Fibroblast of skin of left quadriceps (primary cell): Measurements from ENCODE around the gene UHRF1.
A peak's percentile ranks its signal among the peaks of the same experiment; 100 is the strongest.

Source experiments
- DNase-seq, 2 experiments: peaks; one replicate each; pipeline ENCODE4 v3.0.0-alpha.2; 2013; ENCODE audit warnings: low read depth in 2 of 2

Gene UHRF1

DNA sequence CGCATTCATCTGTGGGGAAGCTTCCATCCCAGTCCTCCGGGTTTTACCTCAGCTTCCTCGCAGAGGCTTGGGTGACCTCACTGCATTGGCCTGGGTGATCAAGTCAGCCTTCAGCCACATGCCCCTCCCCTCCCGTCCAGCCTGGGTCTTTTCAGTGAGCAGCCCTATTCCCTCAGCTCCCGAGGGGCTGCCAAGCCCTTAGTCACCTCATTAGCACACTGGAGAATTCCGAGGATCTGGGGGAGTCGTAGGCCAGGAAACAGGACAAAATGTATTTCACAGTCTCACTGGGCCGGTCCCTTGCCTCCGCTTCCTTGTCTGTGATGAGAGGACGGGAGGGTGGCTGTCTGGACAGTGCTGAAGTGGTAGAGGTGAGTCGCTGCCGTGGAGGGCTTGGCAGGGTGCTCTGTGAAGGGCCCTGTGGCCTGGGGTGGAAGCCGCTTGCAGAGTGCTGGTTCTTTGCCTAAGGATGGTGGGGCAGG, 79.5 kb downstream of the UHRF1 start:
- DNase-seq = peak; percentile 27 to 32

DNA sequence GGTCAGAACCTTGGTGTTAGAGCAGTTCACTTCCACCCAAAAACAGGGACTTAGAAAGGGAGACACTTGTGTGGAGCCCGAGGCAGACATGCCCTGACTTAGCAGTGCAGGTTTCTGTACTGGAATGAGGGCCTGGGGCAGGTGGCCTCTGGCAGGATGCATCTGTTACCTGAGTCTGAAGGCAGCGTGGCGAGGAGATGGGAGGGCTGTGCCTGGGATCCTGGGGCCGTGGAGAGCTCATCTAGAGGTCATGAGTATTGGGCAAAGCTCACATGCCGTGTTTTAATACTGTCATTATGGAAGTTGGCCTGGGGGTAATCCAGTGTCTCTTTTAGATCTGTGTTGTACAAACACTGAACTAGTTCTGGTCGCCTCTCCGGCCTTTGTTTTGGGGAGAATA, 81.0 kb downstream of the UHRF1 start:
- no peak for DNase-seq

DNA sequence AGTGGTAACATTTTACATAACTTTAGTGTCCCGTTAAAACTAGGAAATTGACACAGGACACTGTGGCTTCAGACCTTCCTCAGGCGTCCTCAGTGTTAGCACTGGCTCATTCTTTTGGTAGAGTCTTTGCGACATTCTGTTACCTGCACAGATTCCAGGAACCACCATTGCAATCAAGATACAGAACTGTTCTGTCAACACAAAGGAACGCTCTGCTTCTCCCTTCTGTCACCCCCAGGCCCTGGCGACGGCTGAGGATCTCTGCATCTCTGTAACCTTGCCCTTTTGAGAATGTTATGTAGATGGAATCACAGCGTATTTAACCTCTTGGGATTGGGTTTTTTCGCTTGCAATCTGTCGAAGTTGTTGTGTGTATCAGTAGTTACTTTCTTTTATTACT, 82.2 kb downstream of the UHRF1 start:
- DNase-seq = no peak

DNA sequence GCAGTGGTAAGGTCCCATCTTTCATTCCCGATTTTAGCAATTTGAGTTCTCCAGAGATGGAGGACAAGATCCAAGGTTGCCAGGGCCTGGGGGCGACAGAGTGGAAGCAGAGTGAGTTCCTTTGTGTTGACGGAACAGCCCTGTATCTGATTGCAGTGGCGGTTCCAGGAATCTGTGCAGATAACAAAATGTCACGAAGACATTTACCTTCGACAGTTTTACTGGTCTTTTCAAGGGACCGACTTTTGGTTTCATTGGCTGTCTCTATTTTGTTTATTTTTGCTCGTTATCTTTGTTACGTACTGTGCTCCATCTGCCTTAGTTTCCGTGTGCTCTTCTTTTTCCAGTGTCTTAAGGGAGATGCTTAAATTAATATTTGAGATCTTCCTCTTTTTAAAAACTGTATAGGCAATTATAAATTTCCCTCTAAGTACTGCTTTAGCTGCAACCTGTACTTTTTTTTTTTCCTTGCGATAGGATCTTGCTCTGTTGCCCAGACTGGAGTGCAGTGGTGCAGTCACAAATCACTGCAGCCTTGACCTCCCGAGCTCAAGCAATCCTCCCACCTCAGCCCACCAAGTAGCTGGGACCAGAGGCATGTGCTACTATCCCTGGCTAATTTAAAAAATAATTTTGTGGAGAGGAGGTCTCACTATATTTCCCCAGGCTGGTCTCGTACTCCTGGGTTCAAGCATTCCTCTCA, 82.8 kb downstream of the UHRF1 start:
- no peak for DNase-seq

DNA sequence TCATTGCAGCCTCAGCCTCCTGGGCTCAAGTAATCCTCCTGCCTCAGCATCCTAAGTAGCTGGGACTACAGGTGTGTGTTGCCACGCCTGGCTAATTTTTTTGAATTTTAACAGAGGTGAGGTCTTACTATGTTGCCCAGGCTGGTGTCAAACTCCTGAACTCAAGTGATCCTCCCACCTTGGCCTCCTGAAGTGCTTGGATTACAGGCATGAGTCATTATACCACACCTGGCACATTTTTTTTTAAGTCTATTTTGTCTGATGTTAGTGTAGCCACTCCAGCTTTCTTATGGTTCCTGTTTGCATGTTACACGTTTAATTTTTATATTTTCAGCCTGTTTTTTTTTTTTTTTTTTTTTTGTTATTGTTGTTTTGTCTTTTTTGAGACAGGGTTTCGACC, 84.4 kb downstream of the UHRF1 start:
- DNase-seq = no peak

DNA sequence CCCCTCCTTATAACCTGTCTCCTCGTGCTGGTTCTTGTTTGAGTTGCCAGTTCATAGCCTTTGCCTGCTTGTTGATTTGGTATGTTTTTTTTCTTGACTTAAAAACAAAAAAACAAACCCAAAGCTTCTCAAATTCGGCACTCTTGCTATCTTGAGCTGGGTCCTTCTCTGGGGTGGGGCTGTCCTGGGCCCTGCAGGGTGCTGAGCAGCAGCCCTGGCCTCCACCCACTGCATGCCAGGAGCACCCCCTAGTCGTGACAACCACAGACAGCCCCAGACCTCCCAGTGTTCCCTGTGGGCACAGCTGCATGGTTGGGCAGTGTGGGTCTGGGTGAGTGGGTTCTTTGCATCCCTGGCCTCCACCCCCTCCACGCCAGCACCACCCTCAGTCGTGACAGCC, 87.4 kb downstream of the UHRF1 start:
- no peak for DNase-seq

DNA sequence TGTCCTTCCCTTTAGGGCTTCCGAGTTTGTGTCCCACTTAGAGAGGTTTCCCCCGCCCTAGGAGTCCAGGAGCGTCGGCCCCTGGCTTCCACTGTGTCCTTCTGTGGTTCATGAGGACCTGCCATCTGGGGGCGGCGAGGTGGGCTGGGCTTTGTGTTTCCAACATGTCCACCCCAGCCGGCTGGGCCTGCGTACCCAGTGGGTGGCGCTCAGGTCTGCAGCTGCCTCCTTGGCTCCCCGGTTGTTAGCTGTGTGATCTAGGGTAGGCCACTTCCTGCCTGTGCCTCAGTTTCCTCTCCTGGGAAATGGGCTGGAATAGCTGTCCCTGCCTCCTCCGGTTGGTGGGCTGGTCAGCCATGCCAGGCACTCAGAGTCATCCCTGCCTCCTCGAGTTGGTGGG, 88.0 kb downstream of the UHRF1 start:
- no peak for DNase-seq

DNA sequence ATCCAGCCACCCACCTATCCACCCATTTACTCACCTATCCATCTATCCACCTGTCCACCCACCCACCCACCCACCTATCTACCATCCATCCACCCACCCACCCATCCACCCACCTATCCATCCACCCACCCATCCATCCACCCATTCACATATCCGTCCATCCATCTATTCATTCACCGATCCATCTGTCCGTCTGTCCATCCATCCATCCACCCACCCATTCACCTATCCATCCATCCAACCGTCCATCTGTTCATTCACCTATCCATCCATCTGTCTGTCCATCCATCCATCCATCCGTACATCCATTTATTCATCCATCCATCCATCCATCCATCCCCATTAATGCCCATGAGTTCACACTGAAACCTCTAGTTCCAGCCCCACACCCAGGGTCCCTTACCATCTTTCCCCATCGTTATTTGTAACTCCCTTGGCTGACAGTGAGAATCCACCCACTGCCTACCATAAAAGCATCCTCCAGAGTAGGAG, 90.9 kb downstream of the UHRF1 start:
- no peak for DNase-seq

DNA sequence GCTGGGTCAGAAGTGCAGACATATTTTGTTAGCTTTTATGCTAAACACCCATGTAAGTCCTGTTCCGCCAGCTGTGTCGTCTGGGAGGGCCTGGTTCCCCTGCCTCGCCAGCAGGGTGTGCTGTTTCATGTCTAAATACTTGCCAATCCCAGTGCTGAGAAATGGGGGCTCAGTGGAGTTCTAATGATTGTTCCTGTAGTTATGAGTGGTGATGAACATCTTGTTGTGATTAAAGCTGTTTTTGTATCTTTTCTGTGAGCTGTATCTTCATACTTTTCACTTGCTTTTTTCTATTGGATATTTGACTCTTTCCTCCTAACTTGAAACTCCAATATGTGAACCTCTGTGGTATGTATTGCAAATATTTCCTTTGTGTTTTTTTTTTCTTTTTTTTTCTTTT, 92.3 kb downstream of the UHRF1 start:
- DNase-seq = peak; percentile 80

DNA sequence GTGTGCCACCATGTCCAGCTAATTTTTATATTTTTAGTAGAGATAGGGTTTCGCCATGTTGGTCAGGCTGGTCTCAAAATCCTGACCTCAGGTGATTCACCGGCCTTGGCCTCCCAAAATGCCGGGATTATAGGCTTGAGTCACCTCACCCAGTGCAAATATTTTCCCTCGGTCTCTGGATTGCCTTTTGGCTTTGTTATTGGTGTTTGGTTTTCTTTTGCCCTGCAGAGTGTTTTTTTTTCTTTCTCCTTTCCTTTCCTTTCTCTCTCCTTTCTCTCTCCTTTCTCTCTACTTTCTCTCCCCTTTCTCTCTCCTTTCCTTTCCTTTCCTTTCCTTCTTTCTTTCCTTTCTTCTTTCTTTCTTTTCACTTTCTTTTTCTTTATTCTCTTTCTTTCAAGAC, 92.8 kb downstream of the UHRF1 start:
- no peak for DNase-seq

DNA sequence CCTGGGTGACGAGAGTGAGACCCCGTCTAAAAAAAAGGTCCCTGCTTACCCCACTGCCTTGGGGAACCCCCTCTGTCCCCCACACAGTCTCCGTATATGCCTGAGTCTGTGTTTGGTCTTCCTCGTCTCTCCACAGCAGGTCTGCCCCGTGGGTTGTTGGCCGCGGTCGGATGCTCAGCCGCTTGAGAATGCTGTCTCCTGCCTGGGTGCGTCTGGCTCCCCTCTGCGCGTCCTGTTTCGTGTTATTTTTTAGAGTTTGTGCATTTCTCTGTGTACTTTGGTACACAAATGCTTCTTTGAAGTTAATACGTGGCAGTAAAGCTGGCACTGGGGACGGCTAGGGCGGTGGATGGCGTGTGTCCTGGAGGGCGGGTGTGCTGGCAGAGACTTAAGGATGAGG, 94.5 kb downstream of the UHRF1 start:
- DNase-seq = no peak

DNA sequence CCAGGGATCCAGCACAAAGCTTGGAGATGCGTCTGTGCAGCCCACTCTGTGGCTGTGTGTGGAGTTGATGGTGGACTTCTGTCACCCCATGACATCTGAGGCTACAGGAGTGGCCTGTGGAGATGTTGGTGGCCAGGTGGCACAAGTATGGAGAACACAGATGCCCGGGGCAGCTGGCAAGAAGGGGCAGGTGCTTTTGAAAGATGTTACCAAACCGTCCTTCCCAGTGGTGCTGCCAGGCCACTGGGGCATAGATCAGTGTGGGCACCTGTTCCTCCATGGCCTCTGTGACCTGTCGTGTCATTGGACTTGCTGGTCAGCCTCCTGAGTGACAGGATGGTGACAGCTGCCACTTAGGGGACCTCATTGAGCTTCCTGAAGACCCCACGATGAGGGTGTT, 95.8 kb downstream of the UHRF1 start:
- DNase-seq = no peak

DNA sequence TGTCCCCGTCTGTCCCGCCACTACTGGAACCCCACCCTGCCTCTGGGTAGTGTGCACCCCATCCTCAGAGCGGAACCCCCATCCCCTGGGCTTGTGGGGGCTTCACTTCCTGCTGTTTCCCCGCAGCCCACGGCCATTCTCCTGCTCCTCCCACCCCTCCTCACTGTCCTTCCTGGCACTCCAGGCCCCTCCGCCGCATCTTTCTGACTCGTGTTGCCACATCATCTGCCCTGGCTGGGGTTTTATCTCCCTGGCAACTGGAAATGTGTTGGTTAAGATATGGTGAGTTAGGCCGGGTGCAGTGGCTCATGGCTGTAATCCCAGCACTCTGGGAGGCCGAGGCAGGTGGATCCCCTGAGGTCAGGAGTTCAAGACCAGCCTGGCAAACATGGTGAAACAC, 96.9 kb downstream of the UHRF1 start:
- no peak for DNase-seq

DNA sequence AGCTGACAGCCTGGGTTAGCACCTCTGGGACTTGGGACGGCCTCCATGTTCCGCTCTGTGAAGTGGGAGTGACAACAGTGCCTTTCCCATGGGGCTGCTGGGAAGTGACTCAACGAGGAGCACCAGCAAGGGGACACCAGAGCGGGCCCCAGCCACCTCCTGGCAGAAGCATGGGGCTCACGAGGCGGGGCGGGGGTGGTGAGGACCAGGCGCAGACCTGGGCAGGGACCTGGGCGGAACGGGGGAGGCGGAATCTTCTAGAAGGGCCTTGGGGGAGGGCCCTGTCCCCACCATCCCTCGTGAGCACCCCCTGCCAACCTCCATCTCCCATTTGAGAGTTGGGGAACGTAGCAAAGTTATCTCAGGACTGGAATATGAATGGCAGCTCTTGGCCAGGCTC, 97.5 kb downstream of the UHRF1 start:
- DNase-seq = no peak
